Spleen (tissue), 7 donors: ENCODE data around the gene PPP3CA.

Source experiments
- POLR2A ChIP-seq, 3 donors: fragments of 450-650 bp; IDR thresholded peaks; one replicate each; pipeline ENCODE4 v1.5.1; 2017; ENCODE audit warnings: antibody characterized with exemption in 3 of 3, mild to moderate bottlenecking in 1 of 3
- TF ChIP-seq, protein P1 (sequence below), 11 experiments: fragments of 200-600 bp in 7 of 11; fragments of 450-650 bp in 4 of 11; sonication (generic) in 4 of 11; IDR thresholded peaks in 8 of 11; conservative IDR thresholded peaks in 3 of 11; 1 replicate in 7 of 11; 2 replicates in 4 of 11; pipeline versions ENCODE4 v1.4.0 to v1.8.0; 2016 to 2021; ENCODE audit warnings: antibody characterized with exemption in 11 of 11, inconsistent platforms in 4 of 11, mild to moderate bottlenecking in 1 of 11
- donor health status: DM: no; HTN: no; CAD: no; lungs with moderate emphysema.
- donor health status: DM: no; HTN: no; CAD: no.
- donor health status: DM: no; HTN: no; CAD: no.

DNA sequence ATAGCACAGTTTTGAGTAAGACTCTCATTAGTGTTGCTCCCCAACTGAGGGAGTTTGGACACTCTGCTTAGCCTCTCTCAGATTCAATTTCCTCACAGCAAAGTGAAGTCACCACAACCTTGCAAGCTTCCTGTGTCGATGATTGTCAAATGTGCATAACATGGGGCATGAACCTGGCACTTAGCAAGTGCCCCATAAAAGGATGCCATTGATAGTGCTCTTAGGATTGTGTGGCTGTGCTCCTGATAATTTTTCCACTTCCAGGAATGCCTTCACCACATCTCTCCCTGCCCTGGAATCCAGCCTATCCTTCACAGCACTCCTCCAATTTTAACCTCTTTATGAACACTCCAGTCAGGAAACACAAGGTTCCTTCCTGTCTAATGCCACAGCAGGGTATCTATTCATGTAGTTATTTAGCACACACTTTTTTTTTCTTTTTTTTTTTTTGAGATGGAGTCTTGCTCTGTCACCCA lies 309.4 kb downstream of the PPP3CA start:
- TF ChIP-seq, protein P1, sequence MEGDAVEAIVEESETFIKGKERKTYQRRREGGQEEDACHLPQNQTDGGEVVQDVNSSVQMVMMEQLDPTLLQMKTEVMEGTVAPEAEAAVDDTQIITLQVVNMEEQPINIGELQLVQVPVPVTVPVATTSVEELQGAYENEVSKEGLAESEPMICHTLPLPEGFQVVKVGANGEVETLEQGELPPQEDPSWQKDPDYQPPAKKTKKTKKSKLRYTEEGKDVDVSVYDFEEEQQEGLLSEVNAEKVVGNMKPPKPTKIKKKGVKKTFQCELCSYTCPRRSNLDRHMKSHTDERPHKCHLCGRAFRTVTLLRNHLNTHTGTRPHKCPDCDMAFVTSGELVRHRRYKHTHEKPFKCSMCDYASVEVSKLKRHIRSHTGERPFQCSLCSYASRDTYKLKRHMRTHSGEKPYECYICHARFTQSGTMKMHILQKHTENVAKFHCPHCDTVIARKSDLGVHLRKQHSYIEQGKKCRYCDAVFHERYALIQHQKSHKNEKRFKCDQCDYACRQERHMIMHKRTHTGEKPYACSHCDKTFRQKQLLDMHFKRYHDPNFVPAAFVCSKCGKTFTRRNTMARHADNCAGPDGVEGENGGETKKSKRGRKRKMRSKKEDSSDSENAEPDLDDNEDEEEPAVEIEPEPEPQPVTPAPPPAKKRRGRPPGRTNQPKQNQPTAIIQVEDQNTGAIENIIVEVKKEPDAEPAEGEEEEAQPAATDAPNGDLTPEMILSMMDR (IDR thresholded peaks at IDR 0.05 in 8 of 11, conservative IDR thresholded peaks at IDR 0.05 in 3 of 11), result no peak
- no peak for TF ChIP-seq POLR2A (IDR thresholded peaks at IDR 0.05)
